ENCODE data around the gene SIK3. TPM values are rescaled to one million over a fixed set of nuclear protein-coding genes. Genes with fewer than 3 reads are reported as not detected.

The SIK3 gene
- total and polyA plus RNA-seq, 3 experiments from 2014 or later: 33.9 to 48.7 (median 42.8) TPM

GRCh38 chr11:117107701-117108590, 9.7 kb upstream of the SIK3 start:
- Histone ChIP-seq H3K4me3 (ENCODE audit: low read length) (no peak overlapping the region), H3K4me1 (ENCODE audit: insufficient read depth, low read length) (no peaks in the 10 kb centered on the region), H3K27ac (ENCODE audit: low read depth, low read length) (no peak overlapping the region), H3K36me3 (ENCODE audit: insufficient read depth, low read length) (no peaks in the 10 kb centered on the region), H3K27me3 (ENCODE audit: insufficient read depth, low read length, poor library complexity, severe bottlenecking) (no peaks in the 10 kb centered on the region), H3K9me3 (ENCODE audit: low read length) (no peaks in the 10 kb centered on the region)
- H3K36me3 Mint-ChIP-seq: no peaks in the 10 kb centered on the region
- DNase-seq: no peak
- no peak overlapping the region for H3K27ac Mint-ChIP-seq
- ChIA-PET POLR2A (no interaction called here), CTCF (interaction anchor here (1.2 to 6.7 kb wide), 5 partner anchors 9 to 318 kb away, joined by 3 to 99 read pairs (median 12); partner anchors contain the start of genes APOA5 and ZPR1)
- peaks cover 3 to 5% (median 4%) of the 10 kb centered on the region in 3 donors for H3K4me1 Mint-ChIP-seq
- H3K4me3 Mint-ChIP-seq: no peak overlapping the region
- H3K27me3 Mint-ChIP-seq: peaks cover 0 to 4% of the 10 kb centered on the region in 2 donors
- no peaks in the 10 kb centered on the region for H3K9me3 Mint-ChIP-seq

DNA sequence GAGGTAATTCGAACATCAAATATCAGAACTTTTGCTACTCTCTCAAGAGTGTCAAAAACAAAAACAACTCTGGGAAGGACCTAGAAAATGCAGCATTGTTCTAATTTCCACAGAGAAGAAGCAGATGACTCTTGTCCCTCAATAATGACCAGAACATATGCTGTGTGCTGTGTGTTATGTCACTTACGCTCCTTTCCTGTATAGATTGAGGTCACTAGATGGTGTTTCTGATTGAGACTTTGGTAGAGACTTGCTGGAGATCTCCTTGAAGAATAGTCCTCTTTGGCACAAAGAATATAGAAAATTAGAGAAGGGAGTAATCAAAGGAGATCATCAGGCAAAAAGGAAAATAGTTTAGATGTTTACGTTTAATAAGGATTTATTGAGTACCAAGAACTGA, 2.3 kb upstream of the SIK3 start:
- H3K9me3 ChIP-seq (ENCODE audit: low read length): no peaks in the 10 kb centered on the region
- no peak overlapping the region for H3K27ac ChIP-seq (ENCODE audit: low read depth, low read length)
- H3K27me3 ChIP-seq (ENCODE audit: insufficient read depth, low read length, poor library complexity, severe bottlenecking): no peaks in the 10 kb centered on the region
- no peaks in the 10 kb centered on the region for H3K36me3 ChIP-seq (ENCODE audit: insufficient read depth, low read length)
- POLR2A ChIA-PET: interaction anchor here (2.7 kb wide), 1 partner anchor 265 kb away, joined by 6 read pairs; no protein-coding TSS in a partner anchor
- peaks cover 0 to 2% of the 10 kb centered on the region in 2 donors for H3K27me3 Mint-ChIP-seq
- CTCF ChIA-PET: interaction anchor here (2.7 kb wide), 2 partner anchors 265 to 310 kb away, joined by 13 to 15 read pairs; partner anchors contain the start of gene APOA5
- H3K4me3 ChIP-seq (ENCODE audit: low read length): no peak overlapping the region
- peak overlapping the region in 4 of 7 donors; percentile 39 to 90 (median 56) for H3K4me3 Mint-ChIP-seq
- DNase-seq: no peak
- H3K4me1 Mint-ChIP-seq: peaks cover 39 to 41% (median 41%) of the 10 kb centered on the region in 3 donors
- peaks cover 0 to 13% (median 0%) of the 10 kb centered on the region in 3 donors for H3K36me3 Mint-ChIP-seq
- H3K27ac Mint-ChIP-seq: peak overlapping the region; percentile 34 to 100 (median 98)
- H3K9me3 Mint-ChIP-seq: peaks cover 0 to 2% (median 0%) of the 10 kb centered on the region in 5 donors
- H3K4me1 ChIP-seq (ENCODE audit: insufficient read depth, low read length): peaks cover 25% of the 10 kb centered on the region

DNA sequence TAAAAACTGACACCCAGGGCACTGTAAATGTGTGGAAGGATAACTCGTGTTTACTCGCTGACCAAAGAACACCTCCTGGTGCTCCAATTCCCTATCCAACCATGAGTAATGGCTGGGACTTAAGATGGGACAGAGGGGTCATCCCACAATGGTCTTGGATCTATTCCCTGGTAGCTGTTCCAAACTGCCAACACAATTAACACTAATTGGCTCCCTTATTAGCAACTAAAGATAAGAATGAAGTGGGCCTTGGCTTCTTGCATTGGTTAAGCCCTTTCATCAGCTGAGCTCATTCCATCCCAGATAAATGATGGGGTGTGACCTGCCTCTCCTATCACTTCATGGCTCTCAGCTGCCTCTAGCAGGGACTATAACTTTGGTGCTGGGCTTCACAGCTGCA, 1.5 kb upstream of the SIK3 start:
- Mint-ChIP-seq H3K9me3 (peaks cover 0 to 2% (median 0%) of the 10 kb centered on the region in 5 donors), H3K27me3 (peaks cover 0 to 2% of the 10 kb centered on the region in 2 donors), H3K4me1 (peaks cover 48 to 50% (median 48%) of the 10 kb centered on the region in 3 donors), H3K36me3 (peaks cover 0 to 13% (median 0%) of the 10 kb centered on the region in 3 donors), H3K4me3 (peak overlapping the region in 6 of 7 donors; percentile 65 to 95 (median 92)), H3K27ac (peak overlapping the region; percentile 97 to 100 (median 100))
- Histone ChIP-seq H3K9me3 (ENCODE audit: low read length) (no peaks in the 10 kb centered on the region), H3K4me1 (ENCODE audit: insufficient read depth, low read length) (peaks cover 33% of the 10 kb centered on the region), H3K4me3 (ENCODE audit: low read length) (no peak overlapping the region), H3K36me3 (ENCODE audit: insufficient read depth, low read length) (no peaks in the 10 kb centered on the region), H3K27ac (ENCODE audit: low read depth, low read length) (peak overlapping the region; percentile 99), H3K27me3 (ENCODE audit: insufficient read depth, low read length, poor library complexity, severe bottlenecking) (no peaks in the 10 kb centered on the region)
- CTCF ChIA-PET: interaction anchor here (0.9 to 2.7 kb wide), 5 partner anchors 212 to 309 kb away, joined by 3 to 15 read pairs (median 7); partner anchors contain the start of gene APOA5
- no peak for DNase-seq
- POLR2A ChIA-PET: interaction anchor here (2.7 kb wide), 1 partner anchor 264 kb away, joined by 6 read pairs; no protein-coding TSS in a partner anchor

- Histone ChIP-seq H3K9me3 (ENCODE audit: low read length) (no peaks in the 10 kb centered on the region), H3K36me3 (ENCODE audit: insufficient read depth, low read length) (no peaks in the 10 kb centered on the region), H3K27me3 (ENCODE audit: insufficient read depth, low read length, poor library complexity, severe bottlenecking) (no peaks in the 10 kb centered on the region), H3K4me3 (ENCODE audit: low read length) (peak overlapping the region; percentile 87), H3K4me1 (ENCODE audit: insufficient read depth, low read length) (peaks cover 52% of the 10 kb centered on the region), H3K27ac (ENCODE audit: low read depth, low read length) (peak overlapping the region; percentile 94)
- POLR2A ChIA-PET: interaction anchor here (0.6 to 2.7 kb wide), 12 partner anchors 9 to 310 kb away, joined by 3 to 7 read pairs (median 4); partner anchors contain the start of gene ZPR1
- peaks cover 67 to 70% (median 68%) of the 10 kb centered on the region in 3 donors for H3K4me1 Mint-ChIP-seq
- peaks cover 0 to 16% (median 0%) of the 10 kb centered on the region in 3 donors for H3K36me3 Mint-ChIP-seq
- CTCF ChIA-PET: interaction anchor here (0.8 to 2.7 kb wide), 14 partner anchors 8 to 364 kb away, joined by 3 to 15 read pairs (median 4); partner anchors contain the start of genes APOA5 and ZPR1
- DNase-seq: peak in 4 of 5 donors; percentile 15 to 47 (median 36)
- H3K27ac Mint-ChIP-seq: peak overlapping the region; percentile 98 to 100 (median 100)
- H3K9me3 Mint-ChIP-seq: peaks cover 0 to 2% (median 0%) of the 10 kb centered on the region in 5 donors
- H3K27me3 Mint-ChIP-seq: peaks cover 0 to 2% of the 10 kb centered on the region in 2 donors
- H3K4me3 Mint-ChIP-seq: peak overlapping the region; percentile 90 to 99 (median 97)
Measured at GRCh38 chr11:117097389-117098268, 599 bp downstream of the SIK3 start.

DNA sequence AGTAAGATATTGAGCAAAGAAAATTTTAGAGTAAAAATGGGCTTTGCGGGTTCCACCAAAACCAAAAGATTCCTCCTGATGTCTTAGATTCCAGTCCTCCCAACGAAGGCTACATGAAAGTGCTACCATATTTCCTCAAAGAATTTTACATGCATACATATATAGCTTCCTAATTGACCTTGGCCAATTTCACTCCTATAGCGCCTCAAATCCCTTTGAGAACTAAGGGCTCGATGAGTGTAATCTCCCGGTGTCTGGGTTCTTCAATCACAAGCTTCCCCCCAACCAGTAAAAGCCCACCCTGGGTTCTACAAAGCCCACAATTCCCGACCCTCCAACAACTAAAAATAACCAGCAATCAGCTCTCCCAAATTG, 1.2 kb downstream of the SIK3 start:
- ChIA-PET POLR2A (interaction anchor here (0.6 to 1.2 kb wide), 6 partner anchors 10 to 261 kb away, joined by 3 to 7 read pairs (median 5); no protein-coding TSS in a partner anchor), CTCF (interaction anchor here (0.8 to 2.5 kb wide), 7 partner anchors 9 to 364 kb away, joined by 3 to 12 read pairs (median 5); partner anchors contain the start of gene APOA5)
- Mint-ChIP-seq H3K27ac (peak overlapping the region; percentile 98 to 100 (median 100)), H3K9me3 (peaks cover 0 to 5% (median 0%) of the 10 kb centered on the region in 5 donors), H3K4me3 (peak overlapping the region; percentile 90 to 99 (median 97)), H3K27me3 (peaks cover 0 to 4% of the 10 kb centered on the region in 2 donors), H3K36me3 (peaks cover 4 to 22% (median 5%) of the 10 kb centered on the region in 3 donors), H3K4me1 (peaks cover 73 to 76% (median 75%) of the 10 kb centered on the region in 3 donors)
- H3K27ac ChIP-seq (ENCODE audit: low read depth, low read length): peak overlapping the region; percentile 94
- H3K36me3 ChIP-seq (ENCODE audit: insufficient read depth, low read length): no peaks in the 10 kb centered on the region
- peaks cover 56% of the 10 kb centered on the region for H3K4me1 ChIP-seq (ENCODE audit: insufficient read depth, low read length)
- DNase-seq: no peak
- peak overlapping the region; percentile 87 for H3K4me3 ChIP-seq (ENCODE audit: low read length)
- no peaks in the 10 kb centered on the region for H3K27me3 ChIP-seq (ENCODE audit: insufficient read depth, low read length, poor library complexity, severe bottlenecking)
- H3K9me3 ChIP-seq (ENCODE audit: low read length): no peaks in the 10 kb centered on the region

DNA sequence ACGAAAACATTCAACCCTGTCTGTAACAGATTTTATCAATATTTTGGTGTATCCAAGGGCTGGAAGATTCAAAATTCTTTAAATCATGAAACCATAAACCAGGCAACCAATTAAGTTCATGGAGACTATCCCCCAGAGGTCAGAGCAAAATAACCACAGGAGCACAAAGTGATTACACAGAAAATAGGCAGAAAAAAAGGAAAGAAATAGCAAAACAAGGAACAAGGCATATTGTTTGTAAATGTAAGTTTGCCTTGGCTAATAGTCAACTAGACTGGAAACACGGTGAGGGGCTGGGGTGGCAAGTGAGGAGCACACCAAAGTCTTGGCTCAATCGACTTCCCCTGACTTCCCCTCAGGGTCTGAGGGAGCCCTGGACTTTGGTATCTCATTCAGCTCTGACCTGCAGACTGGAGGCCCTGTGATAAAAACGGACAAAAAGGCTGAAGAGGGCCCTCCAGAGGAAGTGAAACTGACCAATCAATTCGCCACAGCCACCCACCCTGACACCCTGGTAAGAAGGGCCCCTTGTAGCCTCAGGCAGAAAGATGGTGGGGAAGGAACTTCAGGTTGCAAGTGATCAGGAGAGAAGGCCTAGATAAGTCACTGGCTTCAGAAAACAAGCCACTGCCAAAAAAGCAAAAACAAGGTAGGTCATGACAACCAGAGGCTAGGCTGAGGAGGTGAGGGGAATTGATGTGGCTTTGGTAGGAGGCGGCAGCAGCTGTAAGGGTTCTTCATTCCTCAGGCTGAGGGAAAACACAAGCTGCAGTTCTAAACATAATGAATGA, 1.8 kb downstream of the SIK3 start:
- peaks cover 0 to 5% of the 10 kb centered on the region in 2 donors for H3K27me3 Mint-ChIP-seq
- peaks cover 79 to 83% (median 81%) of the 10 kb centered on the region in 3 donors for H3K4me1 Mint-ChIP-seq
- H3K27ac ChIP-seq (ENCODE audit: low read depth, low read length): peak overlapping the region; percentile 94
- ChIA-PET CTCF (interaction anchor here (0.8 to 2.0 kb wide), 7 partner anchors 9 to 363 kb away, joined by 3 to 7 read pairs (median 4); partner anchors contain the start of gene APOA5), POLR2A (interaction anchor here (1.0 to 1.2 kb wide), 4 partner anchors 170 to 260 kb away, joined by 3 to 7 read pairs (median 4); no protein-coding TSS in a partner anchor)
- peaks cover 56% of the 10 kb centered on the region for H3K4me1 ChIP-seq (ENCODE audit: insufficient read depth, low read length)
- H3K9me3 Mint-ChIP-seq: peaks cover 0 to 7% (median 0%) of the 10 kb centered on the region in 5 donors
- peak in 4 of 5 donors; percentile 23 to 80 (median 74) for DNase-seq
- peak overlapping the region; percentile 87 for H3K4me3 ChIP-seq (ENCODE audit: low read length)
- H3K27me3 ChIP-seq (ENCODE audit: insufficient read depth, low read length, poor library complexity, severe bottlenecking): no peaks in the 10 kb centered on the region
- H3K4me3 Mint-ChIP-seq: peak overlapping the region; percentile 90 to 99 (median 97)
- no peaks in the 10 kb centered on the region for H3K9me3 ChIP-seq (ENCODE audit: low read length)
- H3K27ac Mint-ChIP-seq: peak overlapping the region; percentile 98 to 100 (median 100)
- no peaks in the 10 kb centered on the region for H3K36me3 ChIP-seq (ENCODE audit: insufficient read depth, low read length)
- H3K36me3 Mint-ChIP-seq: peaks cover 5 to 26% (median 8%) of the 10 kb centered on the region in 3 donors

All from CD8-positive, alpha-beta memory T cell (primary cell).